Measurements from ENCODE around the gene SORCS1.

- TF ChIP-seq CTCF (conservative IDR thresholded peaks at IDR 0.05 in 1 of 2, IDR thresholded peaks at IDR 0.05 in 1 of 2; ENCODE audit: low read depth in 1 of 2, low read length in 2 of 2) (no peak), EZH2 (IDR thresholded peaks at IDR 0.05; ENCODE audit: low read length, missing control alignments) (no peak)
Measured at GRCh38 chr10:106785528-106785927, 379.0 kb downstream of the SORCS1 start.
